ENCODE results near the gene DRD4. TPM values are rescaled to one million over a fixed set of nuclear protein-coding genes. Genes with fewer than 3 reads are reported as not detected.

DRD4 gene
- total RNA-seq, 1 donor from 2014 or later, result 0.81 TPM

GRCh38 chr11:619628-620050 lies 17.4 kb upstream of the DRD4 start:
- intact Hi-C loops (cut with DNase I), result loop anchor here (5.0 kb wide), 1 partner anchor 42 kb away; the partner anchor contains the start of gene PHRF1
- no peak for DNase-seq (ENCODE audit: low spot score)

GRCh38 chr11:620201-620600 lies 16.9 kb upstream of the DRD4 start:
- no peak for DNase-seq (ENCODE audit: low spot score)
- intact Hi-C loops (cut with DNase I), result no loop called here

GRCh38 chr11:620935-621814 lies 15.9 kb upstream of the DRD4 start:
- DNase-seq (ENCODE audit: low spot score), result no peak
- intact Hi-C loops (cut with DNase I), result no loop called here

- DNase-seq (ENCODE audit: low spot score), result no peak
- intact Hi-C loops (cut with DNase I), result no loop called here
Observed at GRCh38 chr11:621838-622237, 15.2 kb upstream of the DRD4 start.

- intact Hi-C loops (cut with DNase I), result no loop called here
Observed at GRCh38 chr11:623349-623869, 13.7 kb upstream of the DRD4 start.

GRCh38 chr11:623999-624704 lies 12.9 kb upstream of the DRD4 start:
- DNase-seq (ENCODE audit: low spot score), result no peak
- intact Hi-C loops (cut with DNase I), result no loop called here

More at GRCh38 chr11:623349-623869, 13.7 kb upstream of the DRD4 start:
- no peak for DNase-seq (ENCODE audit: low spot score)

- intact Hi-C loops (cut with DNase I), result no loop called here
- no peak for DNase-seq (ENCODE audit: low spot score)
Observed at GRCh38 chr11:624705-625635, 12.1 kb upstream of the DRD4 start, which contains the start of gene CDHR5. Gene CDHR5, minus strand, starts transcription at chr11:624955. Its CDS starts 53 bp downstream, at chr11:624902.

GRCh38 chr11:625636-626268 lies 11.3 kb upstream of the DRD4 start:
- no peak for DNase-seq (ENCODE audit: low spot score)

GRCh38 chr11:626475-627307 lies 10.4 kb upstream of the DRD4 start, which contains the start of gene SCT:
Gene SCT, minus strand, starts transcription at chr11:627181. Its CDS starts 38 bp downstream, at chr11:627143.
- intact Hi-C loops (cut with DNase I), result no loop called here
- no peak for DNase-seq (ENCODE audit: low spot score)

More at GRCh38 chr11:625636-626268, 11.3 kb upstream of the DRD4 start:
- intact Hi-C loops (cut with DNase I), result no loop called here

- intact Hi-C loops (cut with DNase I), result no loop called here
Observed at GRCh38 chr11:627308-627576, 9.8 kb upstream of the DRD4 start.

GRCh38 chr11:628056-628455 lies 9.0 kb upstream of the DRD4 start:
- intact Hi-C loops (cut with DNase I), result no loop called here
- no peak for DNase-seq (ENCODE audit: low spot score)

More at GRCh38 chr11:627308-627576, 9.8 kb upstream of the DRD4 start:
- no peak for DNase-seq (ENCODE audit: low spot score)

- no peak for DNase-seq (ENCODE audit: low spot score)
- intact Hi-C loops (cut with DNase I), result no loop called here
Observed at GRCh38 chr11:629237-629583, 7.9 kb upstream of the DRD4 start.

GRCh38 chr11:630871-631270 lies 6.2 kb upstream of the DRD4 start:
- DNase-seq (ENCODE audit: low spot score), result no peak
- intact Hi-C loops (cut with DNase I), result no loop called here

- no peak for DNase-seq (ENCODE audit: low spot score)
- intact Hi-C loops (cut with DNase I), result no loop called here
Observed at GRCh38 chr11:635945-636510, 1.0 kb upstream of the DRD4 start.

- intact Hi-C loops (cut with DNase I), result no loop called here
- no peak for DNase-seq (ENCODE audit: low spot score)
Observed at GRCh38 chr11:637333-637592, 194 bp downstream of the DRD4 start.

- DNase-seq (ENCODE audit: low spot score), result no peak
- intact Hi-C loops (cut with DNase I), result no loop called here
Observed at GRCh38 chr11:637593-638521, 788 bp downstream of the DRD4 start.

- no peak for DNase-seq (ENCODE audit: low spot score)
- intact Hi-C loops (cut with DNase I), result no loop called here
Observed at GRCh38 chr11:638631-639331, 1.7 kb downstream of the DRD4 start.
